Cerebellar nuclear complex (tissue), 1 donor: Measurements from ENCODE around the gene S100A7A.
"Not testable (repeated sequence)": the region's sequence is repeated elsewhere in the genome, so short reads cannot be mapped to it uniquely, and the experiment has no call there.

Experiments used
- DNase-seq, 2 experiments: peaks; one replicate each; lab custom pipeline; 2025; lab: John Stamatoyannopoulos, UW

Gene S100A7A

DNA sequence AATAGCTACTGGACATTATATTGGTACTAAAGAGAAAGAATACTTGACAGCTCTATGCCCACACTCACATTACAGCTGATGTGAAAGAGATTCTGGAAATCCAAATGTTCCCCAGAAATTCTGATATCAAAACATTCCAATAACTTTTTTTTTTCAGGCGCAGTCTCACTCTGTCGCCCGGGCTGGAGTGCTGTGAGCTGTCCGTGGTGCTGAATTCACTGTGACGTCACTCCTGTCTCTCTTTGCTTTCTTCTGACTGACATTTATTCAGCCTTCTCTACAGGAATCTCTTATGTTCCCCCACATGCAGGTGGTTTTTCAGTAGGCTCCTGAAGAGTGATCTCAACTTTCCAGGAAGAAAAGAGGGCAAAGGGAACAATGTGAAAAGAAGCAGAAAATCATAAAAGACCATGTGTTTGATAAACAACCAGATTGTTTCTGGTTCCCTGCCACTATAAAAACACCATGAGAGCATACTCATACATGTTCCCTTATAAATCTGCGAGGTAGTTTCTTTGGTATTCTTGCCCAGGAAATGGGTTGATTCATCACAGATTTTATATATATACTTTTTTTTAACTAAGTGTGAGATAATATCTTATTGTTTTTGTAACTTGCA, 6.2 kb downstream of the S100A7A start:
- DNase-seq: no peak

DNA sequence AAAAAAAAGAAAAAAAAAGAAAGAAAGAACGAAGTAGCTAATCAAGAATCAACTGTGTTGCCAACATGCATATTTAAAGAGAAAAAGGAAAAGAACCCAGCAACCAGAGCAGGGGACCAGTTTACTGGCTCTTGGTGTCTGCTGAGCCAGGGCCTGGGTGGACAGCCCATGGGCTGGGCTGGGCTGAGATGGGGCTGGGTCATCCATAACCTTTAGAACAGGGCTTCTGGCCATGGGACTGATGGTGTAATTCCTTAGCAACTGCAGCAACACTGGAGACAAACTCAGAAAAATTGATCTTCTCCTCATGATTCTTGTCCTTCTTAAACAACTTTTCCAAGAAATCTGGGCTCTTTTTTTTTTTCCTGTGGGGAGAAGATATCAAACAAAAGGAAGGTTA, 10.5 kb downstream of the S100A7A start:
- DNase-seq: no peak

GRCh38 chr1:153428073-153428638, 11.8 kb downstream of the S100A7A start:
- no peak for DNase-seq

DNA sequence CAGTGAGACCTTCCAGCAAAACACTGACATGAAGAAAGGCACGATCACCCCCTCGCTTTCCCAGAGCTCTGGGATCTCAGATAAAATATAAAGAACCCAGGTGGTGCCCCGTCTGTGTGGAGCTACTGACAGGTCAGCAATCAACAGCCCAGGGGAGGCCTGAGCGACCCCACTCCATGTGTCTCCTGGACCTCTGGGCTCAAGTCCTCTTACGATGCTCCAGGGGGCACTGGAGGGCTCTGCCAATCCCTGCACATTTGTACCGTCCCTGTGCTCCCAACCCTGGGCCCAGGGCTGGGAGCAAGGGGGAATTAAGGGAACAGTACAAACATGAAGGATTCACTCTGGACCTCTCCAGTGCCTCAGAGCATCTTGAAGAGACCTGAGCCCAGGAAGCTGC, 12.5 kb downstream of the S100A7A start:
- DNase-seq: no peak

GRCh38 chr1:153429266-153430165, 13.2 kb downstream of the S100A7A start:
- no peak for DNase-seq

DNA sequence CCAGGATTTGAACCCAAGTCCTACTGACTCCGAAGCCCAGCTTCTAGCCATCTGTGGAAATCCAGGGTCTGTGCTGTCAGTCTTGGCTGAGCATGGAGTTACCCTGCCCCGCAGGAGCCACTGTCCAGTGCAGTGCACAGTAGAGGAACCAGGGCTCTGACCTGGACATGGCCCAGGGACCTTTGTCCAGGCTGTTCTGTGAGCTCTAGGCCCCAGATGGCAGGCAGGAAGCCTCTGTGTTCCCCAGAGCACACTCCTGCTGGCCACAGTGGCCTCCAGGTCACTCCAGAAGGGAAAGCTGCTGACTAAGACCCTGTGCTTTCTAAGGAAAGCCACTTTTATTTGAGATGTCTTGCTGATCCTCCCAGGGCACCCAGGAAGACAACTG, 13.8 kb downstream of the S100A7A start:
- no peak for DNase-seq

DNA sequence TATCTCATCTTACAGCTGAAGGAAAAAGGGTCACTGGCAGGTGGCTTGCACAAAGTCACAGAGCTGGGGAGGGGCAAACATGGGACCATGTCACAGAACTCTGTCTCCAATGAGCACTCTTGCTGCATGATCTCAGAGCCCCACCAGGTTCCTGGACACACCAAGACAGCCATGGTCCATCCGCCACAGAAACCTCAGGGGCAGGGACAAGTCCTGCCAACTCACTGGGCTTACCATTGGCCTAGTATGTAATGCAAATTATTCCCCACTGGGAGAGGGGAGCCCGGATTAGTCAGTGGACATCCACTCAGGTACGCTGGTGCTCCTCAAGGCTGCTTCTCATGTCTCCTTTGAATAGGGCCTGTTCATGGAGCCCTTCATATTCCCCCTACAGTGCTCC, 14.2 kb downstream of the S100A7A start:
- DNase-seq: no peak

DNA sequence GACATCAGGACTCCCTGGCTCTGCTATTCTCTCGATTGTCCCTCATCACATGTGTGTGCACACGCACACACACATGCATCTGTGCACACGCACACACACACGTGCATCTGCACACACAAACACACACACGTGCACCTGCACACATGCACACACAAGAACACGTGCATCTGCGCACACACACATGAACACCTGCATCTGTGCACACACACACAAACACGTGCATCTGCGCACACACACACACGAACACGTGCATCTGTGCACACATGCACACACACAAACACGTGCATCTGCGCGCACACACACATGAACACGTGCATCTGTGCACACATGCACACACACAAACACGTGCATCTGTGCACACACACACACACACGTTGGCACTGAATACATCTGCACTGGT, 14.7 kb downstream of the S100A7A start:
- no peak for DNase-seq

GRCh38 chr1:153431427-153431826, 15.1 kb downstream of the S100A7A start:
- no peak for DNase-seq

DNA sequence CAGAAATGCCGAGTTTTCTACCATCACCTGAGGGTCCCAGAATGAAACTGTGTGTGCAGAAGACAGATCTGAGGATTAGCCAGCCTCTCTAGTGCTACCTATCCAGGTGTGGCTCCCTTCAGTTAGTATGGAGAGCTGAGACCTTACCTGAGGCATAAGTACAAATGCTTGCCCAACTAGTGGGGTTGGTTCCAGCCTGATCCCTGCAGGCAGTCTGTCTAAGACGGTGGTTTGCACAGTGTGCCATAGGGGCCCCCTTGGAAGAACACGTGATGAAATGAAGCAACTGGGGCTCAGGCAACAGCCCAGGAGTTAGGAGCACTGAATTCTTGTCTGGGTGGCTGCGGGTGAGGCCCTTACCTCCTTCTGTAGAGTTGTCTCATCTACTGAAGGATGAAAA, 15.6 kb downstream of the S100A7A start:
- no peak for DNase-seq

GRCh38 chr1:153432874-153433681, 16.8 kb downstream of the S100A7A start:
- no peak for DNase-seq

- no peak for DNase-seq
Measured at GRCh38 chr1:153434746-153435455, 18.6 kb downstream of the S100A7A start.

DNA sequence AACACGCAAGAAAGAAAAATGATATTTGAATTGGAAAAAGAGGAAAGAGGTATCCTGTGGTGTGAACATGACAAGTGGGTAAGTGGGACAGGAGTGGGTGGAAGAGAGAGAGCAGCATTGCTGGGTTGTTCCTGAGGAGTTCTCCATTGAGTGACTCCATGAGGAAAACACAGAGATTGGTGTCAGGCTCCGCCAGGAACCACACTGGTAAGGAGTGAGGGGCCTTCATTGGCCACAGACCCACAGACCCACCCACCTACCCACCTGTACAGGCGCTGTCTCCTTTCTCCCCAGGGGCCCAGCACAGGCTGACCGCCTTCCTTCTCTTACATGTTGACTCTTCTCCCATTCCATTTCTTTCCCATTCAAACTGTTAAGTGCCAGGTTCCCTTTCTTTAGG, 20.9 kb downstream of the S100A7A start:
- no peak for DNase-seq

- no peak for DNase-seq
Measured at GRCh38 chr1:153438599-153438998, 22.3 kb downstream of the S100A7A start.

- no peak for DNase-seq
Measured at GRCh38 chr1:153439273-153439672, 23.0 kb downstream of the S100A7A start.

DNA sequence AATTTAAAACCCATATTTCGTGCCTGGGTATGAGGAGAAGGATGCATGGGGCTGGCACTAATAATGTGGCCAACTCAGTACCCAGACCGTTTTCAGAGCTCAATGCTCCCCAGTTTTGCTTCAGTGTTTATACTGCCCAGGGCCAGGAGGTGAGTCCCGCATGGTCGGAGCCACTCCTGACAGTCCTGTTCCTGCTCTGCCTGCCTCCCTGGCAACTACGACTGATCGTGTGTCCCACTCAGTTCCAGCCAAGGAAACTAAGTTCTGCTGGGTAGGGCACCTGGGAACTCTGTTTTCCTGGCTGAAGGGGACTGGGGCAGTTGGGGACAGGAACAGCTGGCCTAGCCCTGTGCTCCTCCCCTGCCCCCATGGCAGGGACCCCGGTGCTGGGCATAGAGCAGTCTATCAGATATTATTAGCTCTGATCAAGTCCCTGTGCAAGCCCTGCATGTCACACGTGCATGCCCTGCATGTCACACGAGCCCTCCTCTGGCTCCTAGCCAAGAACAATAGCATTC, 25.0 kb downstream of the S100A7A start:
- DNase-seq: no peak

GRCh38 chr1:153443486-153443885, 27.2 kb downstream of the S100A7A start:
- DNase-seq: no peak

- no peak for DNase-seq
Measured at GRCh38 chr1:153444078-153444477, 27.8 kb downstream of the S100A7A start.

DNA sequence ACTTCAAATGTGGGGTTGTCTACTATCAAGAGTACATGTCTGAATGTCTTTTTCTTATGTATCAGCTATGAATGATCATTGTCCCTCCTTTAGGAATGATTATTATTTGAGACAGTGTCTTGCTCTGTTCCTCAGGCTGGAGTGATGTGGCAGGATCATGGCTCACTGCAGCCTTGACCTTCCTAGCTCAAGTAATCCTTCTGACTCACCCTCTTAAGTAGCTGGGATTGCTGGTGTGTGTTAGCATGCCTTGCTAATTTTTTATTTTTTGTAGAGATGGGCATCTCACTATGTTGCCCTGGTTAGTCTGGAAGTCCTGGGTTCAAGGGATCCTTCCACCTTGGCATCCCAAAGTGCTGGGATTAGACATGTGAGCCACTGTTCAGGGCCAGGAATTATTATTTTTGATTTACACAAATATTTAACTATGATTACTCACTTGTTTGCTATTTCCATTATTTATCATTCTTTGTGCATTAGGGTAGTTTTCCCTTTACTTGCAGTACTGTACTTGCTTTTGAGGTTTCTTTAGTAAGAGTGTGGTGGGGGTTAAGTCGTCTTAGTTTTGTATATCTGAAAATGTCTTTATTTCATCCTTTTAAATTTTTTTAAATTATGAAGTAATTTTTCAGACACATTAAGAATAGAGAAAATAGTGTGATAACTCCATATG, 31.3 kb downstream of the S100A7A start:
- no peak for DNase-seq

DNA sequence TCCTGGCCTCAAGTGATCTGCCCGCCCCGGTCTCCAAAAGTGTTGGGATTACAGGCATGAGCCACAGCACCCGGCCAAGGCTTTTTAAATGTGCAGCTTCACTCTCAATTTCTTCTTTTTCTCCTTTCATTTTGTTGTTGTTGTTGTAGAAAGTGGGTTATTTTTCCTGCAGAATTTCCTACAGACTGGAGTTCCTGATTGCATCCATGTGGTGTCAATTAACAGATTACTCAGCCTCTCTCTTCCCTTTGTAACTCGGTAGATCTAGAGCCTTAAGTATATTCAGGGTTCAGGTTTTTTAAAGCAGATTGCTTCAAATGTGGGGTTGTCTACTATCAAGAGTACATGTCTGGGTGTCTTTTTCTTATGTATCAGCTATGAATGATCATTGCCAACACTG, 32.5 kb downstream of the S100A7A start:
- DNase-seq: not testable (repeated sequence)

- no peak for DNase-seq
Measured at GRCh38 chr1:153456396-153456795, 40.1 kb downstream of the S100A7A start.
